Spleen (tissue), 11 donors: Measurements from ENCODE around the gene OR1B1. TPM values are rescaled to one million over a fixed set of nuclear protein-coding genes. Genes with fewer than 3 reads are reported as not detected.

Experiments used
- DNase-seq: peaks from one replicate; pipeline ENCODE4 v3.0.0-alpha.2; 2020
- H3K27ac ChIP-seq, 8 donors: fragments of 200-600 bp; sonication (generic) in 7 of 8; 1 replicate in 4 of 8; 2 replicates in 4 of 8; pipeline versions ENCODE4 v1.5.0 to v1.8.0; 2016 to 2021; ENCODE audit warnings: inconsistent platforms in 4 of 8, mild to moderate bottlenecking in 4 of 8, moderate library complexity in 1 of 8
- H3K27me3 ChIP-seq, 7 donors: fragments of 200-600 bp; sonication (generic) in 6 of 7; replicated peaks in 1 of 7; 1 replicate in 4 of 7; 2 replicates in 3 of 7; pipeline versions ENCODE4 v1.5.0 to v1.8.0; 2016 to 2021; ENCODE audit warnings: inconsistent platforms in 3 of 7, mild to moderate bottlenecking in 1 of 7
- H3K36me3 ChIP-seq, 6 donors: fragments of 200-600 bp; sonication (generic) in 5 of 6; 1 replicate in 4 of 6; 2 replicates in 2 of 6; pipeline versions ENCODE4 v1.5.0 to v1.8.0; 2016 to 2021; ENCODE audit warnings: inconsistent platforms in 2 of 6
- H3K4me1 ChIP-seq, 6 donors: fragments of 200-600 bp; sonication (generic) in 5 of 6; 1 replicate in 3 of 6; 2 replicates in 3 of 6; pipeline versions ENCODE4 v1.5.0 to v1.8.0; 2016 to 2021; ENCODE audit warnings: inconsistent platforms in 3 of 6
- H3K4me3 ChIP-seq, 8 donors: fragments of 200-600 bp; sonication (generic) in 7 of 8; 1 replicate in 4 of 8; 2 replicates in 4 of 8; pipeline versions ENCODE4 v1.5.0 to v1.8.0; 2016 to 2021; ENCODE audit warnings: inconsistent platforms in 4 of 8, mild to moderate bottlenecking in 4 of 8, moderate library complexity in 2 of 8
- H3K9me3 ChIP-seq, 8 donors: fragments of 200-600 bp; sonication (generic) in 7 of 8; 1 replicate in 4 of 8; 2 replicates in 4 of 8; pipeline versions ENCODE4 v1.5.0 to v1.8.0; 2016 to 2021; ENCODE audit warnings: inconsistent platforms in 4 of 8
- CTCF ChIP-seq, 11 experiments: fragments of 200-600 bp in 7 of 11; fragments of 450-650 bp in 4 of 11; sonication (generic) in 4 of 11; IDR thresholded peaks in 8 of 11; conservative IDR thresholded peaks in 3 of 11; 1 replicate in 7 of 11; 2 replicates in 4 of 11; pipeline versions ENCODE4 v1.4.0 to v1.8.0; 2016 to 2021; ENCODE audit warnings: antibody characterized with exemption in 11 of 11, inconsistent platforms in 4 of 11, mild to moderate bottlenecking in 1 of 11
- POLR2A ChIP-seq, 3 donors: fragments of 450-650 bp; IDR thresholded peaks; one replicate each; pipeline ENCODE4 v1.5.1; 2017; ENCODE audit warnings: antibody characterized with exemption in 3 of 3, mild to moderate bottlenecking in 1 of 3
- POLR2AphosphoS5 ChIP-seq, 3 donors: sonication (generic); formaldehyde crosslinking; IDR thresholded peaks; one replicate each; pipeline ENCODE4 v1.5.1; 2017; ENCODE audit warnings: antibody characterized with exemption in 3 of 3
- WGBS, 5 donors: extraction: QIAGEN DNeasy Blood & Tissue Kit in 3 of 5; methylation state at CpG; one replicate each; pipeline versions ENCODE4 v1.1.5 to v1.1.7; 2013 to 2018; 5-methylcytosine and 5-hydroxymethylcytosine counted together
- intact Hi-C: fragments of 100-400 bp; cut with DNase I; formaldehyde crosslinking; loops from one replicate; pipeline ENCODE4 v1.15.0; 2023; ENCODE audit warnings: low total_unique reads
- polyA plus RNA-seq, 3 donors: library from polyadenylated mRNA; stranded (reverse); fragments of 200-250 nt; gene quantifications; one replicate each; pipeline ENCODE4 v1.2.1, GENCODE V29; 2013
- total RNA-seq, 7 donors: library from RNA; depleted of rRNA in 3 of 7; stranded (reverse); fragments of >200 nt in 3 of 7; fragmentation: NEBNext Ultra II Directional in 4 of 7; extraction: Animal tissue kit (Norgen Biotek cat#: 25700) in 4 of 7; gene quantifications; one replicate each; pipeline versions ENCODE4 v1.1.0 to v1.2.1, GENCODE V29; 2016 to 2021
- donor health status: healthy with polysubstance abuse.
- donor health status: DM: no; HTN: no; CAD: no; lungs with moderate emphysema.
- donor health status: DM: no; HTN: no; CAD: no.
- donor health status: Bipolar disorder and iron deficiency.
- donor health status: healthy.
- donor health status: DM: no; HTN: no; CAD: no.
- donor health status: DM: yes; HTN: yes; CAD: no.

The OR1B1 gene
- total and polyA plus RNA-seq, 10 donors = 0.60 TPM; not detected in 9

GRCh38 chr9:122661416-122661815, 4.0 kb upstream of the OR1B1 start, which contains the start of gene OR1L1:
Gene OR1L1 (plus strand): TSS chr9:122661716. CDS start chr9:122661716, 0 bp downstream.
- H3K27ac ChIP-seq = no peak within 1 kb of the TSS
- intact Hi-C loops = no loop called here
- peaks cover 0 to 11% (median 4%) of the 10 kb centered on the region in 8 donors for H3K9me3 ChIP-seq
- TF ChIP-seq POLR2A (IDR thresholded peaks at IDR 0.05) = no peak
- TF ChIP-seq POLR2AphosphoS5 (IDR thresholded peaks at IDR 0.05) = no peak
- no peak for TF ChIP-seq CTCF (IDR thresholded peaks at IDR 0.05 in 8 of 11, conservative IDR thresholded peaks at IDR 0.05 in 3 of 11)
- WGBS, 5 donors = 44 to 69% (median 60%) methylated on average over 2 of the region's 2 CpGs
- no peaks in the 10 kb centered on the region for H3K36me3 ChIP-seq
- H3K27me3 ChIP-seq = no peaks in the 10 kb centered on the region
- no peak within 1 kb of the TSS for H3K4me3 ChIP-seq
- H3K4me1 ChIP-seq = no peaks in the 10 kb centered on the region
- DNase-seq = no peak

- H3K36me3 ChIP-seq = no peaks in the 10 kb centered on the region
- no peak overlapping the region for H3K4me3 ChIP-seq
- H3K4me1 ChIP-seq = no peaks in the 10 kb centered on the region
- peak in 1 of 3 donors; percentile 48 for TF ChIP-seq POLR2AphosphoS5 (IDR thresholded peaks at IDR 0.05)
- no peak for TF ChIP-seq CTCF (IDR thresholded peaks at IDR 0.05 in 8 of 11, conservative IDR thresholded peaks at IDR 0.05 in 3 of 11)
- TF ChIP-seq POLR2A (IDR thresholded peaks at IDR 0.05) = no peak
- intact Hi-C loops = no loop called here
- H3K27ac ChIP-seq = peak overlapping the region in 5 of 8 donors; percentile 33 to 68 (median 46)
- no peak for DNase-seq
- 6 to 39% (median 18%) methylated on average over 1 of the region's 1 CpG for WGBS, 5 donors
- no peaks in the 10 kb centered on the region for H3K27me3 ChIP-seq
- peaks cover 0 to 5% (median 0%) of the 10 kb centered on the region in 8 donors for H3K9me3 ChIP-seq
These were observed 1.0 kb downstream of the OR1B1 start for GRCh38 chr9:122656378-122656777.

- no peak for DNase-seq
- Histone ChIP-seq H3K4me1 (no peaks in the 10 kb centered on the region), H3K36me3 (no peaks in the 10 kb centered on the region), H3K4me3 (no peak overlapping the region), H3K27ac (no peak overlapping the region), H3K27me3 (no peaks in the 10 kb centered on the region), H3K9me3 (peaks cover 0 to 28% (median 18%) of the 10 kb centered on the region in 8 donors)
- 46 to 57% (median 54%) methylated on average over 2 of the region's 2 CpGs for WGBS, 5 donors
- TF ChIP-seq POLR2A (IDR thresholded peaks at IDR 0.05) = no peak
- intact Hi-C loops = no loop called here
These were observed 15.2 kb downstream of the OR1B1 start for GRCh38 chr9:122642226-122642625.

- Histone ChIP-seq H3K27ac (peak overlapping the region in 2 of 8 donors; percentile 36 to 43), H3K4me3 (no peak overlapping the region), H3K9me3 (peaks cover 0 to 5% (median 0%) of the 10 kb centered on the region in 8 donors), H3K36me3 (no peaks in the 10 kb centered on the region), H3K4me1 (no peaks in the 10 kb centered on the region), H3K27me3 (no peaks in the 10 kb centered on the region)
- intact Hi-C loops = no loop called here
- TF ChIP-seq CTCF (IDR thresholded peaks at IDR 0.05 in 8 of 11, conservative IDR thresholded peaks at IDR 0.05 in 3 of 11) = no peak
- no peak for TF ChIP-seq POLR2AphosphoS5 (IDR thresholded peaks at IDR 0.05)
- TF ChIP-seq POLR2A (IDR thresholded peaks at IDR 0.05) = no peak
- WGBS, 5 donors = 57 to 79% (median 59%) methylated on average over 7 of the region's 7 CpGs
- no peak for DNase-seq
These were observed 37.4 kb downstream of the OR1B1 start for GRCh38 chr9:122619996-122620395.

GRCh38 chr9:122614362-122614761, 43.1 kb downstream of the OR1B1 start, which contains the start of gene OR1Q1:
Gene OR1Q1 (plus strand): TSS chr9:122614738. CDS start chr9:122614738, 0 bp downstream.
- Histone ChIP-seq H3K9me3 (peaks cover 0 to 5% (median 0%) of the 10 kb centered on the region in 8 donors), H3K4me1 (no peaks in the 10 kb centered on the region), H3K4me3 (no peak within 1 kb of the TSS), H3K27ac (no peak within 1 kb of the TSS), H3K27me3 (peaks cover 0 to 5% (median 0%) of the 10 kb centered on the region in 7 donors), H3K36me3 (no peaks in the 10 kb centered on the region)
- WGBS, 5 donors = 78 to 95% (median 89%) methylated on average over 1 of the region's 1 CpG
- no peak for DNase-seq
- intact Hi-C loops = no loop called here
- TF ChIP-seq POLR2A (IDR thresholded peaks at IDR 0.05) = no peak
- no peak for TF ChIP-seq POLR2AphosphoS5 (IDR thresholded peaks at IDR 0.05)
- TF ChIP-seq CTCF (IDR thresholded peaks at IDR 0.05 in 8 of 11, conservative IDR thresholded peaks at IDR 0.05 in 3 of 11) = no peak
